ENCODE results near the gene SCAMP1.
"Not testable (repeated sequence)": the region's sequence is repeated elsewhere in the genome, so short reads cannot be mapped to it uniquely, and the experiment has no call there.

DNA sequence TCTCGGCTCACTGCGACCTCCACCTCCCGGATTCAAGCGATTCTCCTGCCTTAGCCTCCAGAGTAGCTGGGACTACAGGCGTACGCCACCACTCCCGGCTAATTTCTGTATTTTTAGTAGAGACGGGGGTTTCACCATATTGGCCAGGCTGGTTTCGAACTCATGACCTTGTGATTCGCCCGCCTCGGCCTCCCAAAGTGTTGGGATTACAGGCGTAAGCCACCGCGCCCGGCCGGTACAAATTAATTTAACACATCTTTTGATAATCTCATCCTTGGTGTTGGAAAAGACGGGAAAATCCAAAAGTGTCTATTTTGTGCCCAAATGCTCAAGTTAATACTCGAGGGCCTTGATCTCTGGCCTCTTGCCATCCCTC is 974 bp upstream of the SCAMP1 start:
- not testable (repeated sequence) for TF ChIP-seq POLR2A, EP300 (IDR thresholded peaks at IDR 0.05)
- TF ChIP-seq, protein P1, sequence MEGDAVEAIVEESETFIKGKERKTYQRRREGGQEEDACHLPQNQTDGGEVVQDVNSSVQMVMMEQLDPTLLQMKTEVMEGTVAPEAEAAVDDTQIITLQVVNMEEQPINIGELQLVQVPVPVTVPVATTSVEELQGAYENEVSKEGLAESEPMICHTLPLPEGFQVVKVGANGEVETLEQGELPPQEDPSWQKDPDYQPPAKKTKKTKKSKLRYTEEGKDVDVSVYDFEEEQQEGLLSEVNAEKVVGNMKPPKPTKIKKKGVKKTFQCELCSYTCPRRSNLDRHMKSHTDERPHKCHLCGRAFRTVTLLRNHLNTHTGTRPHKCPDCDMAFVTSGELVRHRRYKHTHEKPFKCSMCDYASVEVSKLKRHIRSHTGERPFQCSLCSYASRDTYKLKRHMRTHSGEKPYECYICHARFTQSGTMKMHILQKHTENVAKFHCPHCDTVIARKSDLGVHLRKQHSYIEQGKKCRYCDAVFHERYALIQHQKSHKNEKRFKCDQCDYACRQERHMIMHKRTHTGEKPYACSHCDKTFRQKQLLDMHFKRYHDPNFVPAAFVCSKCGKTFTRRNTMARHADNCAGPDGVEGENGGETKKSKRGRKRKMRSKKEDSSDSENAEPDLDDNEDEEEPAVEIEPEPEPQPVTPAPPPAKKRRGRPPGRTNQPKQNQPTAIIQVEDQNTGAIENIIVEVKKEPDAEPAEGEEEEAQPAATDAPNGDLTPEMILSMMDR (IDR thresholded peaks at IDR 0.05) = not testable (repeated sequence)
